Measurements from ENCODE around the gene AHCY. TPM values are rescaled to one million over a fixed set of nuclear protein-coding genes. Genes with fewer than 3 reads are reported as not detected.
"Not testable (repeated sequence)": the region's sequence is repeated elsewhere in the genome, so short reads cannot be mapped to it uniquely, and the experiment has no call there.

The AHCY gene
- total RNA-seq, 1 experiment from 2014 or later, result 273 TPM

DNA sequence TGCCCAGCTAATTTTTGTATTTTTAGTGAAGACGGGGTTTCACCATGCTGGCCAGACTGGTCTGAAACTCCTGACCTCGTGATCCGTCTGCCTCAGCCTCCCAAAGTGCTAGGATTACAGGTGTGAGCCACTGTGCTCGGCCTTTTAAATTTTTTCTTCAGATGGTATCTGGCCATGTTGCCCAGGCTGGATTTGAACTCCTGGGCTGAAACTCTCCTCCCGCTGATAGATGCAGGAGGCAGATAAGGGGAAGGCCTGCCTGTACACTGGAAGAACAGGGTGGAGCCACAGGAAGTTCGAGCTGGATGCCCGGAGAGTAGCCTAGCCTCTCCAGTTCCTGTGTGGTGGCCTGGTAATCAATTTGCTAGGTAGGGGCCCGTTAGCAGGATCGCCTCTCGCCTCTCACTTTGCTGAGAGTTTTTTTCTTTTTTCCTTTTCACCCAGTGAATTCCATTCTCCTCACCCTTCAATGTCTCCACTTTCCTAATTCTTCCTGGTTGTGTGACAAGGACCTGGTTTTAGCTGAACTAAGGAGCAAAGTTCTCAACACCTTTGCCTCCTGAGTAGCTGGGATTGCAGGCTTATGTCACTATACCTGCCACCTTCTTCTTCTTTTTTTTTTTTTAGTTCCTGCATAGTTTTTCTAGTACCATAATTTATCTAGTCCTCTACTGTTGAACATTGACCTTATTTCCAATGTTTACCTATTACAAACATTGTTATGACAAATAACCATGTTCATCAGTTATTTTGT, 40.5 kb upstream of the AHCY start:
- Histone ChIP-seq H3K79me2 (ENCODE audit: low read depth) (no peaks in the 10 kb centered on the region), H3K4me3 (no peak overlapping the region), H3F3A (ENCODE audit: insufficient read depth, low read depth) (peaks cover 19% of the 10 kb centered on the region), H3K27ac (peak overlapping the region; percentile 36), H3K4me1 (replicated peaks; ENCODE audit: insufficient read depth) (peaks cover 18% of the 10 kb centered on the region), H2AFZ (no peak overlapping the region), H3K27me3 (ENCODE audit: insufficient read depth, low read depth) (no peaks in the 10 kb centered on the region), H3K4me2 (0 out of 2 replicates have a peak overlapping the region, but pooled peaks have one; percentile 8), H4K20me1 (ENCODE audit: insufficient read depth) (no peaks in the 10 kb centered on the region), H3K9me3 (ENCODE audit: insufficient read depth, low read depth) (no peaks in the 10 kb centered on the region), H3K9me2 (ENCODE audit: insufficient read depth) (no peaks in the 10 kb centered on the region), H3K36me3 (ENCODE audit: low read depth) (no peaks in the 10 kb centered on the region)
- TF ChIP-seq, protein P1, sequence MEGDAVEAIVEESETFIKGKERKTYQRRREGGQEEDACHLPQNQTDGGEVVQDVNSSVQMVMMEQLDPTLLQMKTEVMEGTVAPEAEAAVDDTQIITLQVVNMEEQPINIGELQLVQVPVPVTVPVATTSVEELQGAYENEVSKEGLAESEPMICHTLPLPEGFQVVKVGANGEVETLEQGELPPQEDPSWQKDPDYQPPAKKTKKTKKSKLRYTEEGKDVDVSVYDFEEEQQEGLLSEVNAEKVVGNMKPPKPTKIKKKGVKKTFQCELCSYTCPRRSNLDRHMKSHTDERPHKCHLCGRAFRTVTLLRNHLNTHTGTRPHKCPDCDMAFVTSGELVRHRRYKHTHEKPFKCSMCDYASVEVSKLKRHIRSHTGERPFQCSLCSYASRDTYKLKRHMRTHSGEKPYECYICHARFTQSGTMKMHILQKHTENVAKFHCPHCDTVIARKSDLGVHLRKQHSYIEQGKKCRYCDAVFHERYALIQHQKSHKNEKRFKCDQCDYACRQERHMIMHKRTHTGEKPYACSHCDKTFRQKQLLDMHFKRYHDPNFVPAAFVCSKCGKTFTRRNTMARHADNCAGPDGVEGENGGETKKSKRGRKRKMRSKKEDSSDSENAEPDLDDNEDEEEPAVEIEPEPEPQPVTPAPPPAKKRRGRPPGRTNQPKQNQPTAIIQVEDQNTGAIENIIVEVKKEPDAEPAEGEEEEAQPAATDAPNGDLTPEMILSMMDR (conservative IDR thresholded peaks at IDR 0.05), result no peak
- TF ChIP-seq EZH2 (IDR thresholded peaks at IDR 0.05; ENCODE audit: low read depth), result no peak
- intact Hi-C loops (cut with micrococcal nuclease; ENCODE audit: unreplicated experiment), result no loop called here
- ChIA-PET CTCF (no interaction called here), POLR2A (ENCODE audit: unreplicated experiment) (no interaction called here)
- DNase-seq, result no peak
- BruUV-seq (replicated peaks), result no TSS peak

DNA sequence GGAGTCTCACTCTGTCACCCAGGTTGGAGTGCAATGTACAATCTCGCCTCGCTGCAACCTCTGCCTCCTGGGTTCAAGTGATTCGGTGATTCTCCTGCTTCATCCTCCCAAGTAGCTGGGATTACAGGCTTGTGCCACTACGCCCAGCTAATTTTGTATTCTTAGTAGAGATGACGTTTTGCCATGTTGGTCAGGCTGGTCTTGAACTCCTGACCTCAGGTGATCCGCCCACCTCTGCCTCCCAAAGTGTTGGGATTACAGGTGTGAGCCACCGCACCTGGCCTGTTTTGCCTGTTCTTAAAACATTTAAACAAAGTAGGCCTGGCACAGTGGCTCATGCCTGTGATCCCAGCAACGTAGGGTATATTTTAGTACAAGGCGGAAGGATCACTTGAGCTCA, 38.0 kb upstream of the AHCY start:
- H4K20me1 ChIP-seq (ENCODE audit: insufficient read depth); intact Hi-C loops (cut with micrococcal nuclease; ENCODE audit: unreplicated experiment); POLR2A ChIA-PET (ENCODE audit: unreplicated experiment); H3K27me3 ChIP-seq (ENCODE audit: insufficient read depth, low read depth); H3K27ac ChIP-seq; H3K36me3 ChIP-seq (ENCODE audit: low read depth); H3K79me2 ChIP-seq (ENCODE audit: low read depth); H3K4me3 ChIP-seq; H2AFZ ChIP-seq; BruUV-seq (replicated peaks); H3K4me2 ChIP-seq; H3K9me2 ChIP-seq (ENCODE audit: insufficient read depth); DNase-seq; H3K9me3 ChIP-seq (ENCODE audit: insufficient read depth, low read depth); CTCF ChIA-PET: not testable (repeated sequence)
- Histone ChIP-seq H3F3A (ENCODE audit: insufficient read depth, low read depth) (peaks cover 25% of the 10 kb centered on the region), H3K4me1 (replicated peaks; ENCODE audit: insufficient read depth) (peaks cover 29% of the 10 kb centered on the region)

DNA sequence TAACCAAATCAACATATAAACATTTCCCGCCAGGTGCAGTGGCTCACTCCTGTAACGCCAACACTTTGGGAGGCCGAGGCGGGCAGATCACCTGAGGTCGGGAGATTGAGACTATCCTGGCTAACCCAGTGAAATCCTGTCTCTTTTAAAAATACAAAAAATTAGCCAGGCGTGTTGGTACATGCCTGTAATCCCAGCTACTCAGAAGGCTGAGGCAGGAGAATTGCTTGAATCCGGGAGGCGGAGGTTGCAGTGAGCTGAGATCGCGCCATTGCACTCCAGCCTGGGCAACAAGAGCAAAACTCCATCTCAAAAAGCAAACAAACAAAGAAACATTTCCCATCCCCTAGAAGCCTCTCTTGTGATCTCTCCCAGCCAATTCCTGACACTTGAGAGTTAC, 37.6 kb upstream of the AHCY start:
- H3K79me2 ChIP-seq (ENCODE audit: low read depth); DNase-seq; H3K4me2 ChIP-seq; H3K27me3 ChIP-seq (ENCODE audit: insufficient read depth, low read depth); H3K4me3 ChIP-seq; BruUV-seq (replicated peaks); intact Hi-C loops (cut with micrococcal nuclease; ENCODE audit: unreplicated experiment); H2AFZ ChIP-seq; H3K9me2 ChIP-seq (ENCODE audit: insufficient read depth); H3K27ac ChIP-seq; H3K36me3 ChIP-seq (ENCODE audit: low read depth); POLR2A ChIA-PET (ENCODE audit: unreplicated experiment); CTCF ChIA-PET; H4K20me1 ChIP-seq (ENCODE audit: insufficient read depth); H3K9me3 ChIP-seq (ENCODE audit: insufficient read depth, low read depth): not testable (repeated sequence)
- H3K4me1 ChIP-seq (replicated peaks; ENCODE audit: insufficient read depth), result peaks cover 33% of the 10 kb centered on the region
- peaks cover 30% of the 10 kb centered on the region for H3F3A ChIP-seq (ENCODE audit: insufficient read depth, low read depth)

DNA sequence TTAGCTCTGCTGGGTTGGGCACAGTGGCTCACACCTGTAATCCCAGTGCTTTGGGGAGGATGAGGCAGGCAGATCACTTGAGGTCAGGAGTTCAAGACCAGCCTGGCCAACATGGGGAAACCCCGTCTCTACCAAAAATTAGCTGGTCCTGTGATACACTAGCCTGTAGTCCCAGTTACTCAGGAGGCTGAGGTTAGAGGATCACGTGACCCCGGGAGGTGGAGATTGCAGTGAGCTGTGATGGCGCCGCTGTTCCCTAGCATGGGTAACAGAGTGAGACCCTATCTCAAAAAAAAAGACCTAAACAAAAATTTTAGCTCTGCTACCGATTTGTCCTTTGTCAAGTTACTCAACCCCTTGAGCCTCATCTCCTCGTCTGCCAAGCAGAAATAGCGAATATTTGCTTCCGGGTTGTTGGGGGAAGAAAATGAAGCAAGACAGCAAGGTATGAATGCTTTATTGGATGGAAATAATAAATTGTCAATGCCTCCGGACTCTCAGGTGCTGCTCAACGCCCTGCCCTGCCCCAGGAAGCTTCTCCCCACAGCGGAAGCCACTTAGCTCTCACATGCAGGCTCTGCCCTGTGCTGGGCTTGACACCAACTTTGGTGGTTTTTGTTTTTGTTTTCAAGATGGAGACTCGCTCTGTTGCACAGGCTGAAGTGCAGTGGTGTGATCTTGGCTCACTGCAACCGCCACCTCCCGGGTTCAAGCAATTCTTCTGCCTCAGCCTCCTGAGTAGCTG, 35.0 kb upstream of the AHCY start:
- no peak for TF ChIP-seq EZH2 (IDR thresholded peaks at IDR 0.05; ENCODE audit: low read depth)
- TF ChIP-seq, protein P1 (conservative IDR thresholded peaks at IDR 0.05), result no peak
- no peak for DNase-seq
- peaks cover 39% of the 10 kb centered on the region for H3F3A ChIP-seq (ENCODE audit: insufficient read depth, low read depth)
- H3K4me3 ChIP-seq, result no peak overlapping the region
- H4K20me1 ChIP-seq (ENCODE audit: insufficient read depth), result no peaks in the 10 kb centered on the region
- no peaks in the 10 kb centered on the region for H3K27me3 ChIP-seq (ENCODE audit: insufficient read depth, low read depth)
- no peak overlapping the region for H3K4me2 ChIP-seq
- H3K27ac ChIP-seq, result no peak overlapping the region
- peaks cover 41% of the 10 kb centered on the region for H3K4me1 ChIP-seq (replicated peaks; ENCODE audit: insufficient read depth)
- H3K9me3 ChIP-seq (ENCODE audit: insufficient read depth, low read depth), result no peaks in the 10 kb centered on the region
- intact Hi-C loops (cut with micrococcal nuclease; ENCODE audit: unreplicated experiment), result no loop called here
- no peaks in the 10 kb centered on the region for H3K79me2 ChIP-seq (ENCODE audit: low read depth)
- H2AFZ ChIP-seq, result no peak overlapping the region
- no TSS peak for BruUV-seq (replicated peaks)
- H3K36me3 ChIP-seq (ENCODE audit: low read depth), result no peaks in the 10 kb centered on the region
- no peaks in the 10 kb centered on the region for H3K9me2 ChIP-seq (ENCODE audit: insufficient read depth)
- CTCF ChIA-PET, result no interaction called here
- POLR2A ChIA-PET (ENCODE audit: unreplicated experiment), result interaction anchor here (0.7 kb wide), 2 partner anchors 15 to 25 kb away, joined by 5 to 8 read pairs; partner anchors contain the start of gene ITCH
